Measurements from ENCODE around the gene UQCC5.

UQCC5 gene

GRCh38 chr3:52504977-52505376 lies 31.4 kb upstream of the UQCC5 start:
- DNase-seq = no peak

- no peak for DNase-seq
These were observed 30.0 kb upstream of the UQCC5 start for GRCh38 chr3:52506266-52506966.

- DNase-seq = peak; percentile 71
These were observed 29.0 kb upstream of the UQCC5 start for GRCh38 chr3:52507359-52507758.

- DNase-seq = no peak
These were observed 26.6 kb upstream of the UQCC5 start for GRCh38 chr3:52509753-52510328.

DNA sequence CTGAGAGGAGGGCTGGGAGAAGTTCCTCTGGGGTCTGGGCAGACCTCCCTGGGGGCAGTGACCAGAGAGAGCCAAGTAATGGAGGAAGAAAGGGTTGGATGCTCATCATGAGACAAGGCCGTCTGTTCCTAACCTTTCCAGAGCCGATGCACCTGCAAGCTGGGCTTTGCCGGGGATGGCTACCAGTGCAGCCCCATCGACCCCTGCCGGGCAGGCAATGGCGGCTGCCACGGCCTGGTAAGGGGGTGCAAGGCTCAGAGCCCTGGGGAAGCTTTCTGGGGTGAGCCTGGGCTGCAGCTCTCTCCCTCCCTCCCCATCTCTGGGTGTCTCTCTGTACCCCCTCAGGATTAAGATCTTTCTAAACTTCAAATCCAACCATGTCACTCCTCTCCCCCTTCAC lies 24.9 kb upstream of the UQCC5 start:
- DNase-seq = no peak

- DNase-seq = no peak
These were observed 24.3 kb upstream of the UQCC5 start for GRCh38 chr3:52512105-52512504.

DNA sequence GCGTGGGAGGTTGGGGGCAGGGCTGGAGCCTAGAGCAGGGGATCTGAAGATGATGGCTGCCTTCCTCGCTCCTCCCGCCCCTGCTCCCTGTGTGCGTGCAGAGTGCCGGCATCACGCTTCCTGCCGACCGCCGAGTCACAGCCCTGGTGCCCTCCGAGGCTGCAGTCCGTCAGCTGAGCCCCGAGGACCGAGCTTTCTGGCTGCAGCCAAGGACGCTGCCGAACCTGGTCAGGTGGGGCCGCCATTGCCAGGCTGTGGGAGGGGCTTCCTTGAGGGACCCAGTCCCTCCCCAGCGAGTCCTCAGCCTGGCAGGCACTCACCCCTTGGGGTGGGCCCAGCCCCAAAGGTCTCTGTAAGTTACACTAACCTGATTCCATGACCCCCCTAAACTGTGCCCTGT lies 23.7 kb upstream of the UQCC5 start:
- no peak for DNase-seq

- no peak for DNase-seq
These were observed 23.1 kb upstream of the UQCC5 start for GRCh38 chr3:52513281-52513680.

DNA sequence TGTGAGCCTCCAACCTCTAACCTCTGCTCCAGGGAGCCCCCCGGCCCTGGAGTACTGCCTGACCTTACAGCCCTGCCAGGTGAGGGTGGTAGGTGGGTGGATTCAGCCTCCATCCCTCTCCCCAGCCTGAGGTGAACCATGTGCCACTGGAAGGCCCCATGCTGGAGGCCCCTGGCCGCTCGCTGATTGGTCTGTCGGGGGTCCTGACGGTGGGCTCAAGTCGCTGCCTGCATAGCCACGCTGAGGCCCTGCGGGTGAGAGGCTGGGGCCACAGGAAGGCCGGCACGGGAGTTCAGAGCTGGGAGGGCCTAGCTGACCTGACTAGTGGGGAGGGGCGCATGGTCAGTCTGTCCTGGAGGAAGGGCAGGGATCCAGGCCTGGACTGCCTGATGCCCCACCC lies 21.8 kb upstream of the UQCC5 start:
- DNase-seq = no peak

GRCh38 chr3:52515192-52515591 lies 21.2 kb upstream of the UQCC5 start:
- DNase-seq = no peak

DNA sequence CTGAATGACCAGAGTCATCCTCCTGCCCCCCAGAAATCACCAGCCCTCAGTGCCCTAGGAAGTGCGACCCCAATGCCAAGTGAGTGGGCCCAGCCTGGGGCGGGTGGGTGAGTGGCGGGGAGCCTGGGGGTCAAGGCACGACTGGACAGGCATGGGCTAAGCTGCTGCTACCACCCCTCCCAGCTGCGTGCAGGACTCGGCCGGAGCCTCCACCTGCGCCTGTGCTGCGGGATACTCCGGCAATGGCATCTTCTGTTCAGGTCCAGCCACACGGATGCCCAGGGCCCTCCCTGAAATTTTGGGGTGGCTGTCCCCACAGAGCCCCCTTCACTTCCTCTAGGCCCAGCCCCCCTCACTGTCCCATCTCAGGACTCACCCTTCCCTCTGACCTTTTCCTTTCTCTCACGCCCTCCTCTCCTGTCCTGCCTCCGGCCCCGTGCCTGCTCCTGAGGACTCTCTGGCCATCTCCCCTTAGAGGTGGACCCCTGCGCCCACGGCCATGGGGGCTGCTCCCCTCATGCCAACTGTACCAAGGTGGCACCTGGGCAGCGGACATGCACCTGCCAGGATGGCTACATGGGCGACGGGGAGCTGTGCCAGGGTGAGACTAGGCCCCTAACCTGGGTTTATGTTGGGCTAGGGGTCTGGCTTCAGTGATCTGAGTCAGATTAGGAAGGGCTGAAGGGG lies 19.8 kb upstream of the UQCC5 start:
- no peak for DNase-seq

DNA sequence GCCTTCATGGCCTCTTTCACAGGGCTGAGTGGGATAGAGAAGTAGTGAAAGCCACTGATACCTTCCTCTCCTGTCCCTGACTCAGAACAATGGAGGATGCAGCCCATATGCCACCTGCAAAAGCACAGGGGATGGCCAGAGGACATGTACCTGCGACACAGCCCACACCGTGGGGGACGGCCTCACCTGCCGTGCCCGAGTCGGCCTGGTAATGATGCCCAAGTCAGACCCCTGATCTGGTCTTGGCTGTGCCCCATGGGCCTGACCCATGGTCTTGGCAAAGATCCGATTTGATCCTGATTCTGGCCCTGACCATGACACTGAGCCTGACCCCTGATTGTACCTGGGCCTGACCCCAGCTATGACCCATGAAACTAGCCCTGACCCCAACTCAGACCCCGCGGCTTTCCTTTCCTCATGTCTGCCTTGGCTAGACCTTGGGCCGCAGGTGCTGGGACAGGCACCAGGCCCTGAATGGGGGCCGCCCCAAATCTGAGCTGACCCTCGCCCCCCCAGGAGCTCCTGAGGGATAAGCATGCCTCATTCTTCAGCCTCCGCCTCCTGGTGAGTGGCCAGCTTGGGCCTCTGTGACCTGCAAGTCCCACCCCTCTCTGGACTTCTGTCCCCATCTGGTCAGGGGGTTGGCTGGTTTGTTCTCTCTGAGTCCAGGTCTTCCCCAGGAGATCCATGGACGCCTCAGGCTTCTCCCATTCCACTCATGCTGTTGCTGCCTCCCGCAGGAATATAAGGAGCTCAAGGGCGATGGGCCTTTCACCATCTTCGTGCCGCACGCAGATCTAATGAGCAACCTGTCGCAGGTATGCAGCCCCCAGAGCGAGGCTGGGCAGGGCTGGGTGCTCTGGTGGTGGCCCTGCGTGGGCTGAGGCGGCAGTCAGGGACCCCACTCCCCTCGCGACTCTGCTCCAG lies 18.3 kb upstream of the UQCC5 start:
- DNase-seq = no peak

GRCh38 chr3:52518723-52519444 lies 17.5 kb upstream of the UQCC5 start:
- DNase-seq = no peak

DNA sequence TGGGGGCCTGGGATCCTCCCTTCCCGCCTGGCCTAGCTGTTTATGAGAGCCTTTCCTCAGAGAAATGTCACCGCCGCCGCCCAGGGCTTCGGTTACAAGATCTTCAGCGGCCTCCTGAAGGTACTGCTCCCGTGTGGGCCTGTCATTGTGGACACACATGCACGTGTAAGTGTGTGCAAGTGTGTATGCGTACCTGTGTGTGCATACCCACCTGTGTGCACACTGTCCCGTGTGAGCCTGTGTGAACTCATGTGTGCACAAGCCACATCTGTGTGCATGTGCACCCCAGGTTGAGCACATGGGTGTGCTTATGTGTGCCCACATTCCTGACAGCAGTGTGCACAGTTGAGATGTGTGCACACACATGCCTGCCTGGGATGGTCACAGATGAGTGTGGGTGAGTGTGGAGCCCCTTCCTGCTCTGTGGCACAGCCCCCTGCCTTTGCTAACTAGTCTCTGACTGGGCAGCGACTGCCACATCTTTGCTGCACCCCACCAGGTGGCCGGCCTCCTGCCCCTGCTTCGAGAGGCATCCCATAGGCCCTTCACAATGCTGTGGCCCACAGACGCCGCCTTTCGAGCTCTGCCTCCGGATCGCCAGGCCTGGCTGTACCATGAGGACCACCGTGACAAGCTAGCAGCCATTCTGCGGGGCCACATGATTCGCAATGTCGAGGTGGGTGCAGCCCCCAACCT lies 16.8 kb upstream of the UQCC5 start:
- DNase-seq = no peak

DNA sequence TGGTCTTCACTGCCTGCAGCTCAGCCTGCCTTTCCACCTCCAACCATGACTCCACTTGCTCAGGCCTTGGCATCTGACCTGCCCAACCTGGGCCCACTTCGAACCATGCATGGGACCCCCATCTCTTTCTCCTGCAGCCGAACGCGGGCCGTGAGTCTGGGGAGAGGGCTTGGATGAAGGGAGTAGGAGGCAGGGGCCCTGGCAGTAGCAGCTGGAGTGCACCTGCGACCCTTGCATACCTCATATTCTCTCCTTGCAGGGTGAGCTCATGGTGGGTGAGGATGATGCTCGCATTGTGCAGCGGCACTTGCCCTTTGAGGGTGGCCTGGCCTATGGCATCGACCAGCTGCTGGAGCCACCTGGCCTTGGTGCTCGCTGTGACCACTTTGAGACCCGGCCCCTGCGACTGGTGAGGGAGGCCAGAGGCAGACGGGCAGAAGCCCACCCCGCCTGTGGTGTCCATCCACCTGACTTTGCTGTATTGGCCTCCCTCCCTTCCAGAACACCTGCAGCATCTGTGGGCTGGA lies 16.2 kb upstream of the UQCC5 start:
- DNase-seq = no peak

- no peak for DNase-seq
These were observed 15.5 kb upstream of the UQCC5 start for GRCh38 chr3:52520716-52521487.

GRCh38 chr3:52521488-52521824 lies 14.9 kb upstream of the UQCC5 start:
- DNase-seq = no peak

- DNase-seq = no peak
These were observed 14.3 kb upstream of the UQCC5 start for GRCh38 chr3:52521881-52522650.

GRCh38 chr3:52522651-52523251 lies 13.7 kb upstream of the UQCC5 start:
- no peak for DNase-seq

Measured in DMS53 (cell line).